HepG2 (cell line): Measurements from ENCODE around the gene CHSY3. TPM values are rescaled to one million over a fixed set of nuclear protein-coding genes. Genes with fewer than 3 reads are reported as not detected.

Source experiments
- HDAC2 ChIP-seq: sonication (generic); formaldehyde crosslinking; IDR thresholded peaks from 2 replicates; pipeline ENCODE4 v1.4.0; 2020; ENCODE audit warnings: missing genetic modification reagents
- ZNF792 ChIP-seq: IDR thresholded peaks from 2 replicates; pipeline ENCODE4 v1.6.1; 2016
- polyA plus RNA-seq, 8 experiments: library from polyadenylated mRNA; depleted of rRNA in 3 of 8; stranded (reverse) in 7 of 8; unstranded in 1 of 8; fragments of >200 nt; fragmentation: Illumina TruSeq in 4 of 8; extraction: Trizol in 4 of 8; gene quantifications; 2 replicates each; pipeline versions ENCODE4 v1.2.1 to v1.2.3, GENCODE V29; 2011 to 2016; ENCODE audit warnings: low read depth in 4 of 8, missing spikeins in 1 of 8, mixed read lengths in 1 of 8; ENCODE audit not compliant: insufficient read depth in 1 of 8
- total RNA-seq, 5 experiments: library from RNA; depleted of rRNA; stranded (reverse); fragments of >200 nt; fragmentation: Illumina TruSeq; extraction: Trizol; gene quantifications; 2 replicates each; pipeline ENCODE4 v1.2.3, GENCODE V29; 2016; ENCODE audit warnings: low read depth in 1 of 5
- TF ChIP-seq, protein P1 (sequence below): sonication (generic); formaldehyde crosslinking; IDR thresholded peaks from 2 replicates; pipeline ENCODE4 v1.4.0; 2020; ENCODE audit warnings: mild to moderate bottlenecking, missing genetic modification reagents
- TF ChIP-seq, protein P2 (sequence below): sonication (generic); formaldehyde crosslinking; IDR thresholded peaks from 2 replicates; pipeline ENCODE4 v1.5.0; 2020; ENCODE audit warnings: mild to moderate bottlenecking, missing genetic modification reagents, borderline replicate concordance
- TF ChIP-seq, protein P3 (sequence below): sonication (generic); formaldehyde crosslinking; IDR thresholded peaks from 2 replicates; pipeline ENCODE4 v1.4.0; 2020; ENCODE audit warnings: missing genetic modification reagents

The CHSY3 gene
- total and polyA plus RNA-seq, 2 of the 13 experiments (the other 11 are each of a cell fraction or from before 2014, with no cell fraction given), result 0.26 to 4.1 TPM

DNA sequence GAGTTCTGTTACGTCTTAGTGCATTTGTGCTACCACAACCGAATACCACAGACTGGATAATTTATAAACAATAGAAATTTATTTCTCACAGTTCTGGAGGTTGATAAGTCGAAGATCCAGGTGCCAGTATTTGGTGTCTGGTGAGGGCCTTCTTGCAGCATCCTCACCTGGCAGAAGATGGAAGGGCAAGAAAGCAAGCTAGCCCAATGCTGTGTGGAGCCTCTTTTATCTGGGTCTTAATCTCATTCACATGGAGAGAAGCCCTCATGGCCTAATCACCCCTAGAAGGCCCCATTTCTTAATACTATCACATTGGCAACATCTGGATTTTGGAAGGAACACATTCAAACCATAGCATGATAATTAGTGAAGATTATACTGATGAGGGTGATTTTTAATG is 159.3 kb downstream of the CHSY3 start (continued):
- TF ChIP-seq, protein P1, sequence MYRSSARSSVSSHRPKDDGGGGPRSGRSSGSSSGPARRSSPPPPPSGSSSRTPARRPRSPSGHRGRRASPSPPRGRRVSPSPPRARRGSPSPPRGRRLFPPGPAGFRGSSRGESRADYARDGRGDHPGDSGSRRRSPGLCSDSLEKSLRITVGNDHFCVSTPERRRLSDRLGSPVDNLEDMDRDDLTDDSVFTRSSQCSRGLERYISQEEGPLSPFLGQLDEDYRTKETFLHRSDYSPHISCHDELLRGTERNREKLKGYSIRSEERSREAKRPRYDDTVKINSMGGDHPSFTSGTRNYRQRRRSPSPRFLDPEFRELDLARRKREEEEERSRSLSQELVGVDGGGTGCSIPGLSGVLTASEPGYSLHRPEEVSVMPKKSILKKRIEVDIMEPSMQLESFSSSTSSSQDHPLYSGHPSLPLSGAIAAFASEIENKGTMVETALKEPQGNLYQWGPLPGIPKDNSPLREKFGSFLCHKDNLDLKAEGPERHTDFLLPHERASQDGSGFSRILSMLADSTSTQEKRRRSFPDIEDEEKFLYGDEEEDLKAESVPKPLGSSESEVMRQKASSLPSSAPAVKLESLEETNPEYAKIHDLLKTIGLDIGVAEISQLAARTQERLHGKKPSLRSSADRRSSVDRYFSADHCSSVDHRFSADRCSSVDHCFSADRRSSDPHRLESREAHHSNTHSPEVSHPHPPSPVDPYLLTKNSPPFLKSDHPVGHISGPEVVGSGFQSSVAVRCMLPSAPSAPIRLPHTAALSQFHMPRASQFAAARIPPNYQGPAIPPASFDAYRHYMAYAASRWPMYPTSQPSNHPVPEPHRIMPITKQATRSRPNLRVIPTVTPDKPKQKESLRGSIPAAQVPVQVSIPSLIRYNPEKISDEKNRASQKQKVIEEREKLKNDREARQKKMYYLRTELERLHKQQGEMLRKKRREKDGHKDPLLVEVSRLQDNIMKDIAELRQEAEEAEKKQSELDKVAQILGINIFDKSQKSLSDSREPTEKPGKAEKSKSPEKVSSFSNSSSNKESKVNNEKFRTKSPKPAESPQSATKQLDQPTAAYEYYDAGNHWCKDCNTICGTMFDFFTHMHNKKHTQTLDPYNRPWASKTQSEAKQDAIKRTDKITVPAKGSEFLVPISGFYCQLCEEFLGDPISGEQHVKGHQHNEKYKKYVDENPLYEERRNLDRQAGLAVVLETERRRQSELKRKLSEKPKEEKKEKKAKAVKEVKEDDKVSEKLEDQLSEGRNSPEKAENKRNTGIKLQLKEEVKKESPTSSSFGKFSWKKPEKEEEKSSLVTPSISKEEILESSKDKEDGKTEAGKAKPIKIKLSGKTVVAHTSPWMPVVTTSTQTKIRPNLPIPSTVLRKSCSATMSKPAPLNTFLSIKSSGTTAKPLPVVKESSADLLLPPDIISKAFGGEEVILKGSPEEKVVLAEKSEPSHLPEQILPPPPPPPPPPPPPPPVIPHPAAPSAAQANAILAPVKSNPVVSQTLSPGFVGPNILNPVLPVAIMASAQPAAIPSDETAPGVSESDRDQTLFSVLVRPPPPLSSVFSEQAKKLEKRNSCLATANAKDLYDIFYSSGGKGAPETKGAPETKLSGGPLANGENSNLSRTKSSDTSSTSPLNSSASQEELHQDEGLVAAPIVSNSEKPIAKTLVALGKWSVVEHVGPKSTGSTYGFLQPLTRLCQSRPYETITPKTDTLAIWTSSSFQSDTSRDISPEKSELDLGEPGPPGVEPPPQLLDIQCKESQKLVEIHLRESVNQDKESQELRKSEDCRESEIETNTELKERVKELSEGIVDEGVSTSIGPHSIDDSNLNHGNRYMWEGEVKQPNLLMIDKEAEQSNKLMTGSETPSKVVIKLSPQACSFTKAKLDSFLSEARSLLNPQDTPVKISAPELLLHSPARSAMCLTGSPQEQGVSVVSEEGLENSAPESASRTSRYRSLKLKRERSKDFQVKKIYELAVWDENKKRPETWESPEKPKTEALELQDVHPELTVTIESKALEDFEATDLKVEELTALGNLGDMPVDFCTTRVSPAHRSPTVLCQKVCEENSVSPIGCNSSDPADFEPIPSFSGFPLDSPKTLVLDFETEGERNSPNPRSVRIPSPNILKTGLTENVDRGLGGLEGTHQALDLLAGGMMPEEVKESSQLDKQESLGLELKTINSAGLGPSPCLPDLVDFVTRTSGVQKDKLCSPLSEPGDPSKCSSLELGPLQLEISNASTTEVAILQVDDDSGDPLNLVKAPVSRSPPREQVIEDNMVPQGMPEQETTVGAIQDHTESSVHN (CRISPR knock-in tag), result no peak
- TF ChIP-seq, protein P2, sequence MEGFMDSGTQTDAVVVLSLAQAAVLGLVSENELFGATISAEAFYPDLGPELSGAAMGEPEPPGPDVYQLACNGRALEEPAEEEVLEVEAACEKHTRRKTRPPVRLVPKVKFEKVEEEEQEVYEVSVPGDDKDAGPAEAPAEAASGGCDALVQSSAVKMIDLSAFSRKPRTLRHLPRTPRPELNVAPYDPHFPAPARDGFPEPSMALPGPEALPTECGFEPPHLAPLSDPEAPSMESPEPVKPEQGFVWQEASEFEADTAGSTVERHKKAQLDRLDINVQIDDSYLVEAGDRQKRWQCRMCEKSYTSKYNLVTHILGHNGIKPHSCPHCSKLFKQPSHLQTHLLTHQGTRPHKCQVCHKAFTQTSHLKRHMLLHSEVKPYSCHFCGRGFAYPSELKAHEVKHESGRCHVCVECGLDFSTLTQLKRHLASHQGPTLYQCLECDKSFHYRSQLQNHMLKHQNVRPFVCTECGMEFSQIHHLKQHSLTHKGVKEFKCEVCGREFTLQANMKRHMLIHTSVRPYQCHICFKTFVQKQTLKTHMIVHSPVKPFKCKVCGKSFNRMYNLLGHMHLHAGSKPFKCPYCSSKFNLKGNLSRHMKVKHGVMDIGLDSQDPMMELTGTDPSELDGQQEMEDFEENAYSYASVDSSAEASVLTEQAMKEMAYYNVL, result no peak
- no peak for TF ChIP-seq ZNF792 (CRISPR knock-in tag)
- no peak for TF ChIP-seq HDAC2 (CRISPR knock-in tag)
- TF ChIP-seq, protein P3, sequence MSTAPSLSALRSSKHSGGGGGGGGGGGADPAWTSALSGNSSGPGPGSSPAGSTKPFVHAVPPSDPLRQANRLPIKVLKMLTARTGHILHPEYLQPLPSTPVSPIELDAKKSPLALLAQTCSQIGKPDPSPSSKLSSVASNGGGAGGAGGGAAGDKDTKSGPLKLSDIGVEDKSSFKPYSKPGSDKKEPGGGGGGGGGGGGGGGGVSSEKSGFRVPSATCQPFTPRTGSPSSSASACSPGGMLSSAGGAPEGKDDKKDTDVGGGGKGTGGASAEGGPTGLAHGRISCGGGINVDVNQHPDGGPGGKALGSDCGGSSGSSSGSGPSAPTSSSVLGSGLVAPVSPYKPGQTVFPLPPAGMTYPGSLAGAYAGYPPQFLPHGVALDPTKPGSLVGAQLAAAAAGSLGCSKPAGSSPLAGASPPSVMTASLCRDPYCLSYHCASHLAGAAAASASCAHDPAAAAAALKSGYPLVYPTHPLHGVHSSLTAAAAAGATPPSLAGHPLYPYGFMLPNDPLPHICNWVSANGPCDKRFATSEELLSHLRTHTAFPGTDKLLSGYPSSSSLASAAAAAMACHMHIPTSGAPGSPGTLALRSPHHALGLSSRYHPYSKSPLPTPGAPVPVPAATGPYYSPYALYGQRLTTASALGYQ (CRISPR knock-in tag), result no peak
